Endothelial cell of umbilical vein (primary cell): ENCODE results near the gene ZNF423. TPM values are rescaled to one million over a fixed set of nuclear protein-coding genes. Genes with fewer than 3 reads are reported as not detected.

Experiments
- BruUV-seq: library from RNA; stranded (reverse); fragments of 400-500 nt; replicated peaks from 2 replicates; lab custom pipeline; 2021; lab: Mats Ljungman, UMichigan
- CTCF ChIA-PET: fragments of 300-600, 350-600 bp; sonication (Branson Sonifier 250); formaldehyde crosslinking; loops from one replicate; lab custom pipeline; 2021; ENCODE audit warnings: antibody characterized with exemption, inconsistent platforms; lab: Charles Lee
- POLR2A ChIA-PET: fragments of 300-600, 350-600 bp; sonication (Branson Sonifier 250); formaldehyde crosslinking; loops from one replicate; lab custom pipeline; 2021; ENCODE audit warnings: antibody characterized with exemption, inconsistent platforms; lab: Charles Lee
- DNase-seq: peaks from one replicate; pipeline ENCODE4 v3.0.0-alpha.2; 2011; ENCODE audit warnings: low read depth, low spot score
- FAIRE-seq: peaks from 2 replicates; lab custom pipeline; 2011; peaks lifted over from hg19 to GRCh38; lab: Jason Lieb, UNC
- H2AFZ ChIP-seq: 2 replicates; pipeline ENCODE4 v1.6.0; 2012; ENCODE audit warnings: low read depth, low read length, control low read depth, inconsistent platforms
- H3K27ac ChIP-seq: 2 replicates; pipeline ENCODE4 v1.5.1; 2011; ENCODE audit warnings: low read depth, mild to moderate bottlenecking, control low read depth, low read length, moderate library complexity; ENCODE audit not compliant: insufficient read depth
- H3K27me3 ChIP-seq, 2 experiments: 2 replicates each; pipeline versions ENCODE4 v1.6.0 to v1.6.1; 2011; ENCODE audit warnings: low read length in 2 of 2, mixed read lengths in 1 of 2; ENCODE audit not compliant: control insufficient read depth in 2 of 2, insufficient read depth in 2 of 2
- H3K36me3 ChIP-seq, 2 experiments: 2 replicates in 1 of 2; 3 replicates in 1 of 2; pipeline ENCODE4 v1.5.1; 2011; ENCODE audit warnings: low read length in 2 of 2, mild to moderate bottlenecking in 1 of 2, moderate library complexity in 1 of 2; ENCODE audit not compliant: control insufficient read depth in 2 of 2, insufficient read depth in 2 of 2; ENCODE audit errors: extremely low read depth in 1 of 2
- H3K4me1 ChIP-seq: 3 replicates; pipeline ENCODE4 v1.5.1; 2011; ENCODE audit warnings: mild to moderate bottlenecking, low read length; ENCODE audit not compliant: control insufficient read depth, insufficient read depth; ENCODE audit errors: extremely low read depth
- H3K4me2 ChIP-seq: 2 replicates; pipeline ENCODE4 v1.6.1; 2011; ENCODE audit warnings: low read length, control low read depth, mixed read lengths; ENCODE audit not compliant: insufficient read depth
- H3K4me3 ChIP-seq, 3 experiments: fragments of 200-600 bp in 1 of 3; sonication (generic), shearing (Covaris generic) in 1 of 3; replicated peaks in 1 of 3; 2 replicates each; pipeline ENCODE4 v1.5.1; 2011 to 2016; ENCODE audit warnings: control low read depth in 3 of 3, low read length in 3 of 3, mild to moderate bottlenecking in 2 of 3, inconsistent platforms in 1 of 3, low read depth in 1 of 3, moderate library complexity in 1 of 3; ENCODE audit not compliant: insufficient read depth in 1 of 3
- H3K79me2 ChIP-seq: 2 replicates; pipeline ENCODE4 v1.6.0; 2012; ENCODE audit warnings: low read length, inconsistent platforms; ENCODE audit not compliant: control insufficient read depth, insufficient read depth
- H3K9ac ChIP-seq: replicated peaks from 2 replicates; pipeline ENCODE3; 2011; ENCODE audit warnings: low read length, control low read depth; ENCODE audit not compliant: insufficient read depth; ENCODE audit errors: extremely low read depth
- H3K9me1 ChIP-seq: replicated peaks from 3 replicates; pipeline ENCODE4 v1.6.0; 2011; ENCODE audit warnings: mild to moderate bottlenecking, low read length; ENCODE audit not compliant: control insufficient read depth, insufficient read depth; ENCODE audit errors: extremely low read depth
- H3K9me3 ChIP-seq: replicated peaks from 2 replicates; pipeline ENCODE4 v1.5.1; 2012; ENCODE audit warnings: low read length, inconsistent platforms; ENCODE audit not compliant: control insufficient read depth, insufficient read depth
- H4K20me1 ChIP-seq: replicated peaks from 2 replicates; pipeline ENCODE3; 2011; ENCODE audit warnings: mild to moderate bottlenecking, low read length; ENCODE audit not compliant: control insufficient read depth, insufficient read depth; ENCODE audit errors: extremely low read depth
- EZH2 ChIP-seq: IDR thresholded peaks from 2 replicates; pipeline ENCODE4 v1.6.1; 2012; ENCODE audit warnings: borderline replicate concordance, low read depth, mild to moderate bottlenecking, moderate library complexity, low read length, inconsistent platforms; ENCODE audit not compliant: severe bottlenecking
- FOS ChIP-seq: IDR thresholded peaks from 2 replicates; pipeline ENCODE4 v1.6.1; 2011; ENCODE audit warnings: mild to moderate bottlenecking, low read length, moderate library complexity, borderline replicate concordance; ENCODE audit not compliant: insufficient read depth
- GATA2 ChIP-seq: IDR thresholded peaks from 2 replicates; pipeline ENCODE4 v1.7.0; 2011; ENCODE audit warnings: low read depth, mild to moderate bottlenecking, moderate library complexity, mixed read lengths, low read length; ENCODE audit not compliant: insufficient read length, insufficient read depth
- JUN ChIP-seq: IDR thresholded peaks from 2 replicates; pipeline ENCODE4 v1.6.1; 2011; ENCODE audit warnings: borderline replicate concordance, low read depth; ENCODE audit not compliant: insufficient read length, insufficient read depth
- MYC ChIP-seq: IDR thresholded peaks from one replicate; pipeline ENCODE4 v1.6.1; 2011; ENCODE audit warnings: mild to moderate bottlenecking, low read depth, low read length
- POLR2A ChIP-seq: IDR thresholded peaks from 2 replicates; pipeline ENCODE4 v1.6.1; 2012; ENCODE audit warnings: low read depth, mild to moderate bottlenecking, control low read depth, low read length
- POLR2AphosphoS5 ChIP-seq: IDR thresholded peaks from 2 replicates; pipeline ENCODE4 v1.6.1; 2012; ENCODE audit warnings: low read depth, mild to moderate bottlenecking, control low read depth, low read length, moderate library complexity; ENCODE audit not compliant: insufficient read depth
- dilution Hi-C: fragments of 300-500 bp; cut with MboI; formaldehyde crosslinking; loops from one replicate; pipeline ENCODE4 v1.15.0; 2019; ENCODE audit warnings: low sequenced_read_pairs; ENCODE audit not compliant: extremely low pct_ligation_motif_present
- intact Hi-C: fragments of 100-400 bp; cut with micrococcal nuclease; formaldehyde crosslinking; loops from one replicate; pipeline ENCODE4 v1.10.0; 2022
- polyA plus RNA-seq, 4 experiments: library from polyadenylated mRNA; depleted of rRNA in 3 of 4; stranded (reverse) in 3 of 4; unstranded in 1 of 4; fragments of >200 nt; gene quantifications; 2 replicates each; pipeline versions ENCODE4 v1.2.1 to v1.2.3, GENCODE V29; 2011 to 2012; ENCODE audit warnings: missing spikeins in 1 of 4
- total RNA-seq: library from RNA; stranded (reverse); gene quantifications from 2 replicates; pipeline ENCODE4 v1.2.3, GENCODE V29; 2021
- TF ChIP-seq, protein P1 (sequence below): IDR thresholded peaks from 2 replicates; pipeline ENCODE4 v1.6.1; 2011; ENCODE audit not compliant: insufficient read depth, insufficient read length

ZNF423 gene
- total and polyA plus RNA-seq, 2 donors (not counting 3 experiments of a cell fraction or from before 2014, with no cell fraction given) = 2.2 to 8.1 TPM

DNA sequence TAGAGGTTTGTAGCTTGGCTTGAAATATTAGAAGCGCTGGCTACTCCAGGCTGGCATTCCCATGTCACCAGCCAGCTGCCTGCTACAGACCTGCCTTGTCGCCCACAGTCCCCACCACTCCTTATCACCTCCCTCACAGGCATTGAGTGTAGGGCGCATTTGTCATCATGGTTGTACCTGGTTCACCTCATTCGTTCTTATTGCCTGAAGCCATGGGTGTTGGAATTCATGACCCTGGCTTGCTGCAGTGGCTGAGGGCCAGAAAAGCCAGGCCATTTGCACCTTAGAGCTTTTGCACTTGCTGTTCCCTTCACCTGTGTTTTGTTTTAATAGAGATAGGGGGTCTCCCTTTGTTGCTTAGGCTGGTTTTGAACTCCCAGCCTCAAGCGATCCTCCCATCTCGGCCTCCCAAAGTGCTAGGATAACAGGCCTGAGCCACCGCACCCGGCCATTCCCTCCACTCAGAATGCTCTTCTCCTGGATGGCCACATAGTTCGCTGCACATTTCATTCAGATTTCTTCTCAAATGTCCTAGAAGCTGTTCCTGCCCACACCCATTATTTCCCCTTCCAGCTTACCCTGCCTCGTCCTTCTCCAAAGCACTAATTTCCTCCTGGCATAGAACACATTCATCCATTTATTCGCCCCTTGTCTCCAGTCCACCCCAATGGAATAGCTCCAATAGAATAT, 384.7 kb downstream of the ZNF423 start:
- FAIRE-seq (no peak), DNase-seq (no peak)
- no TSS peak for BruUV-seq
- no peaks in the 10 kb centered on the region for H4K20me1 ChIP-seq
- TF ChIP-seq EZH2 (no peak), JUN (no peak), POLR2A (no peak), FOS (no peak), POLR2AphosphoS5 (no peak), MYC (no peak), GATA2 (no peak)
- TF ChIP-seq, protein P1, sequence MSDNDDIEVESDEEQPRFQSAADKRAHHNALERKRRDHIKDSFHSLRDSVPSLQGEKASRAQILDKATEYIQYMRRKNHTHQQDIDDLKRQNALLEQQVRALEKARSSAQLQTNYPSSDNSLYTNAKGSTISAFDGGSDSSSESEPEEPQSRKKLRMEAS = no peak
- H3K27me3 ChIP-seq = no peaks in the 10 kb centered on the region
- H3K27ac ChIP-seq = no peak overlapping the region
- no peak overlapping the region for H3K9ac ChIP-seq
- ChIA-PET CTCF (interaction anchor here (1.2 kb wide), 1 partner anchor 63 kb away, joined by 3 read pairs; no protein-coding TSS in a partner anchor), POLR2A (no interaction called here)
- no peaks in the 10 kb centered on the region for H3K9me1 ChIP-seq
- H3K79me2 ChIP-seq = no peaks in the 10 kb centered on the region
- no peak overlapping the region for H3K4me3 ChIP-seq
- intact Hi-C loops (no loop called here), dilution Hi-C loops (no loop called here)
- H3K9me3 ChIP-seq = no peaks in the 10 kb centered on the region
- H3K4me1 ChIP-seq = no peaks in the 10 kb centered on the region
- no peak overlapping the region for H3K4me2 ChIP-seq
- H3K36me3 ChIP-seq = no peaks in the 10 kb centered on the region
- H2AFZ ChIP-seq = no peak overlapping the region
